Ascending aorta (tissue), 2 donors: ENCODE data around the gene IL33. TPM values are rescaled to one million over a fixed set of nuclear protein-coding genes. Genes with fewer than 3 reads are reported as not detected.

ENCODE experiments used
- DNase-seq, 2 donors: peaks; one replicate each; pipeline ENCODE4 v3.0.0-alpha.2; 2019; ENCODE audit warnings: low spot score in 2 of 2
- H3K27ac ChIP-seq, 2 donors: fragments of 200-600 bp; sonication (generic); one replicate each; pipeline ENCODE4 v1.5.1; 2016 to 2017; ENCODE audit warnings: mild to moderate bottlenecking in 1 of 2
- H3K27me3 ChIP-seq: fragments of 200-600 bp; sonication (generic); one replicate; pipeline ENCODE4 v1.5.1; 2017
- H3K36me3 ChIP-seq, 2 donors: fragments of 200-600 bp; sonication (generic); one replicate each; pipeline ENCODE4 v1.5.1; 2016
- H3K4me1 ChIP-seq, 2 donors: fragments of 200-600 bp; sonication (generic); one replicate each; pipeline ENCODE4 v1.5.1; 2016 to 2017; ENCODE audit warnings: mild to moderate bottlenecking in 1 of 2
- H3K4me3 ChIP-seq, 2 donors: fragments of 200-600 bp; sonication (generic); one replicate each; pipeline ENCODE4 v1.5.1; 2016 to 2017; ENCODE audit warnings: mild to moderate bottlenecking in 1 of 2
- H3K9me3 ChIP-seq, 2 donors: fragments of 200-600 bp; sonication (generic); one replicate each; pipeline ENCODE4 v1.5.1; 2016
- intact Hi-C: fragments of 100-400 bp; cut with DNase I; formaldehyde crosslinking; loops from one replicate; pipeline ENCODE4 v1.15.1; 2023
- total RNA-seq: library from RNA; depleted of rRNA; stranded (reverse); fragments of >200 nt; gene quantifications from one replicate; pipeline ENCODE4 v1.1.0, GENCODE V29; 2016
- TF ChIP-seq, protein P1 (sequence below), 3 experiments: fragments of 200-600 bp in 2 of 3; fragments of 450-650 bp in 1 of 3; sonication (generic) in 2 of 3; IDR thresholded peaks; one replicate each; pipeline ENCODE4 v1.5.1; 2016 to 2019; ENCODE audit warnings: antibody characterized with exemption in 3 of 3, mild to moderate bottlenecking in 1 of 3, moderate library complexity in 1 of 3

Gene IL33
- total RNA-seq, 1 donor from 2014 or later, result 38.0 TPM

DNA sequence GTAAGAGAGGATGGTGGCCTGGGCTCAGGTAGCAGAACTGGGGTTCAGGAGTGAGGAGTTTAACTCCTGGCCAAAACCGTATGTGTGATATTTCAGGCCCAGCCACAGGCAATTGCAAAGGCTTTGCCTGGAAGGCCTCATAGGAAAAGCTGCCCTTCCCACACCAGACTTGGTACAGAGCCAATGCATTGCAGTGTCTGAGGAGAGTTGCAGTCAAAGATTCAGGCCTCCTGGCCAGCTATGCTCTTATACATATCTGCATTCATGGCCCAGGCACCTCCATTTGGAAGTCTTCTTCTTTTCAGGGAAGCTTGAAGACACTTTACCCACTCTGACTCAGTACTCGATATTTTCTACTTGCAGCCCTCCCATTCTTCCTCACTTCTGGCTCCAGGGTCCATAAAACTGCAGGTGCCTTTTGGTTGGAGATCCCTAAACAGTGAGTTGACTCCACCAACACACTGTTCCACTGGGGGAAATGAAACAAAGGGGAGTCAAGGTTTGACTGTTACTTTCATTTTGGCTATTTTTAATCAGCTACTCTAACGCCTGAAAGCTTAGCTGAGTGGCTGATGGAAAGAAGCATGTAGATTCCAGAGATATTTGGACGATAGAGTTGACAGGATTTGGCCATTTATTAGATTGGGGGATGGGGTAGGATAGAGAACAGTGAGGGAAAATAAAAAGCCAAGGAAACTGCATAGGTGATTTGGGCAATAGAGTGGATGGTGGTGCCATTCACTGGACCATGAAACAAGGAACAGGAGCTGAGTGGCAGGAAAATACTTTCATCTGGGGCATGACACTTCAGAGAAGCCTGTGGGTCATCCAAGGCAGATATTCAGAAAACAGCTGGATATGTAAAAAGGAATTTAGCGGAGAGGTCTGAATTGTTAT is 30.6 kb upstream of the IL33 start:
- intact Hi-C loops, result no loop called here
- TF ChIP-seq, protein P1, sequence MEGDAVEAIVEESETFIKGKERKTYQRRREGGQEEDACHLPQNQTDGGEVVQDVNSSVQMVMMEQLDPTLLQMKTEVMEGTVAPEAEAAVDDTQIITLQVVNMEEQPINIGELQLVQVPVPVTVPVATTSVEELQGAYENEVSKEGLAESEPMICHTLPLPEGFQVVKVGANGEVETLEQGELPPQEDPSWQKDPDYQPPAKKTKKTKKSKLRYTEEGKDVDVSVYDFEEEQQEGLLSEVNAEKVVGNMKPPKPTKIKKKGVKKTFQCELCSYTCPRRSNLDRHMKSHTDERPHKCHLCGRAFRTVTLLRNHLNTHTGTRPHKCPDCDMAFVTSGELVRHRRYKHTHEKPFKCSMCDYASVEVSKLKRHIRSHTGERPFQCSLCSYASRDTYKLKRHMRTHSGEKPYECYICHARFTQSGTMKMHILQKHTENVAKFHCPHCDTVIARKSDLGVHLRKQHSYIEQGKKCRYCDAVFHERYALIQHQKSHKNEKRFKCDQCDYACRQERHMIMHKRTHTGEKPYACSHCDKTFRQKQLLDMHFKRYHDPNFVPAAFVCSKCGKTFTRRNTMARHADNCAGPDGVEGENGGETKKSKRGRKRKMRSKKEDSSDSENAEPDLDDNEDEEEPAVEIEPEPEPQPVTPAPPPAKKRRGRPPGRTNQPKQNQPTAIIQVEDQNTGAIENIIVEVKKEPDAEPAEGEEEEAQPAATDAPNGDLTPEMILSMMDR (IDR thresholded peaks at IDR 0.05), result no peak
- no peaks in the 10 kb centered on the region for H3K36me3 ChIP-seq
- H3K4me3 ChIP-seq, result no peak overlapping the region
- no peaks in the 10 kb centered on the region for H3K27me3 ChIP-seq
- no peaks in the 10 kb centered on the region for H3K4me1 ChIP-seq
- no peak overlapping the region for H3K27ac ChIP-seq
- H3K9me3 ChIP-seq, result no peaks in the 10 kb centered on the region
- no peak for DNase-seq

DNA sequence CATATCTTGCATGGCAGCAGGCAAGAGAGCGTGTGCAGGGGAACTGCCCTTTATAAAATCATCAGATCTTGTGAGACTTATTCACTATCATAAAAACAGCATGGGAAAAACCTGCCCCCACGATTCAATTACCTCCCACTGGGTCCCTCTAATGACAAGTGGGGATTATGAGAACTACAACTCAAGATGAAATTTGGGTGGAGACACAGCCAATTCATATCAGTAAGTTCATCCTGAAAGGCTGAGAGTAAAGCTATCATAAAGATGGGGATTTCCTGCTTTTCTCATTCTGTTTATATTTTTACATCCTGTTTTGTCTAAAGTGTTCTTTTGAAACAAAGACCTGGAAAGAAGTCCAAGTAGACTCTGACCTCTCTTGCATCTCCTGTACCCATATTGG is 28.9 kb upstream of the IL33 start:
- H3K4me1 ChIP-seq, result no peaks in the 10 kb centered on the region
- no peak overlapping the region for H3K4me3 ChIP-seq
- TF ChIP-seq, protein P1 (IDR thresholded peaks at IDR 0.05), result no peak
- intact Hi-C loops, result no loop called here
- no peak for DNase-seq
- no peaks in the 10 kb centered on the region for H3K9me3 ChIP-seq
- no peak overlapping the region for H3K27ac ChIP-seq
- H3K27me3 ChIP-seq, result no peaks in the 10 kb centered on the region
- no peaks in the 10 kb centered on the region for H3K36me3 ChIP-seq

DNA sequence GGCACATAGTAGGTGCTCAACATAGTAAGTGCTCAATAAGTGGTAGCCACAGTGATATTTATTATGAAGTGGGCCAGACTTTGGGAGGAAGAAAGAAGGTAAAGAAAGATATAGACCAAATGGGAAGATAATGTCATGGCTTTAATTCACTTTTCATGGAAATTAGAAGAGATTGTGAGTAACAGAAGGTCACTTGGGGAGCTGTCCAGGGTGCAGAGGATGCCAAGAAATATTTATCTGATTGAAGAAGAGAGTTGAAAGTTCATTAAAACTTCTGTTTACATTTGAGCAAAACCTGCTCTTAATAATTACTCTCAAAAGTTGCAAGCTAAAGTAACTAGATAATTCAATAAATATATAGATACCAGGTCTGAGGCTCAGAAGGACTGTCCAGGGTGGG is 28.3 kb upstream of the IL33 start:
- TF ChIP-seq, protein P1 (IDR thresholded peaks at IDR 0.05), result no peak
- no peaks in the 10 kb centered on the region for H3K27me3 ChIP-seq
- intact Hi-C loops, result no loop called here
- H3K4me3 ChIP-seq, result no peak overlapping the region
- H3K4me1 ChIP-seq, result no peaks in the 10 kb centered on the region
- DNase-seq, result no peak
- no peaks in the 10 kb centered on the region for H3K9me3 ChIP-seq
- no peak overlapping the region for H3K27ac ChIP-seq
- no peaks in the 10 kb centered on the region for H3K36me3 ChIP-seq

DNA sequence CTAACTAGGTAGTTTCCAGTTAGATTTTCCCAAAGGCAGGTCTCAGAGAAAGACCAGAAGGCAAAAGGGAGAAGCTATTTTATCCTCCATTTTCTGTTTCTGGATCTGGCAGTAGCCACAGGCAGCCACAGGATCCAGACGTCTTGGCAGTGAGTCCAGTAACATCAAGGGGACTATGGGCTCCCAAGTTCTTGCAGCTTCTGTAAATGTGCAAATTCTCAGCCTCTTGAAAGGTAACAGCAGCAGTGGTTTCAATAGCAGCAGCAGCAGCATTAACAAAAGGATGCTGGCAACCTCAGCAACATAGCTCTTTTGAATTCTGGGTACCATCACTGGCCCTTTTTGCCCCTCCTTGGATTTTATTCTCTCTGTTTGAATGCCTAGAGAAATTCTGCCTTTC is 27.1 kb upstream of the IL33 start:
- Histone ChIP-seq H3K27ac (no peak overlapping the region), H3K27me3 (no peaks in the 10 kb centered on the region), H3K4me1 (no peaks in the 10 kb centered on the region), H3K4me3 (no peak overlapping the region), H3K9me3 (no peaks in the 10 kb centered on the region), H3K36me3 (no peaks in the 10 kb centered on the region)
- TF ChIP-seq, protein P1 (IDR thresholded peaks at IDR 0.05), result no peak
- DNase-seq, result no peak
- intact Hi-C loops, result no loop called here

DNA sequence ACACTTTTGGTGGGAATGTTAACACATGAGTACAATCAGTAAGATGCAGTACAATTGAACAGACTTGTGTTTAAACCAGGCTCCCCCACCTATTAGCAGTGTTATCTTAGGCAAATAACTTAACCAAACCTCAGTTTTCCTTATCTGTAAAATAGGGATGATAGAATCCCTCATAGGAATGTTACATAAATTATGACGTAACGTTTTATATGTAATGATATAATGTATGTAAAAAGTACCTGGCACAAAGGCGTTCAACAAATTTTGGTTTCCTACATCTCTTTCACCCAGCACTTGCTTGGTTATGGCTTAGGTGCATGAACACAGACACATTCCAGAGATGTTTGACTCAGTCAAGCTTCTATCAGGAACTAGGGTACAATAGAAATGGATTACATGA is 26.7 kb upstream of the IL33 start:
- TF ChIP-seq, protein P1 (IDR thresholded peaks at IDR 0.05), result no peak
- H3K27me3 ChIP-seq, result no peaks in the 10 kb centered on the region
- no peaks in the 10 kb centered on the region for H3K4me1 ChIP-seq
- H3K9me3 ChIP-seq, result no peaks in the 10 kb centered on the region
- intact Hi-C loops, result no loop called here
- no peak overlapping the region for H3K4me3 ChIP-seq
- H3K36me3 ChIP-seq, result no peaks in the 10 kb centered on the region
- no peak for DNase-seq
- no peak overlapping the region for H3K27ac ChIP-seq
